Endothelial cell (in vitro differentiated cells): Measurements from ENCODE around the gene RHBG. TPM values are rescaled to one million over a fixed set of nuclear protein-coding genes. Genes with fewer than 3 reads are reported as not detected.

Experiments used
- DNase-seq: peaks from one replicate; pipeline ENCODE4 v3.0.0; 2021; ENCODE audit warnings: low spot score
- H3K27ac Mint-ChIP-seq: one replicate; pipeline ENCODE4 v1.8.0; 2021; ENCODE audit warnings: mixed read lengths, inconsistent platforms; ENCODE audit not compliant: unreplicated experiment
- H3K27me3 Mint-ChIP-seq: one replicate; pipeline ENCODE4 v1.8.0; 2021; ENCODE audit warnings: mild to moderate bottlenecking, moderate library complexity, mixed read lengths, inconsistent platforms; ENCODE audit not compliant: unreplicated experiment
- H3K36me3 Mint-ChIP-seq: one replicate; pipeline ENCODE4 v1.8.0; 2021; ENCODE audit warnings: mild to moderate bottlenecking, low read depth, mixed read lengths, inconsistent platforms; ENCODE audit not compliant: unreplicated experiment
- H3K4me1 Mint-ChIP-seq: one replicate; pipeline ENCODE4 v1.8.0; 2021; ENCODE audit warnings: mild to moderate bottlenecking, mixed read lengths, inconsistent platforms; ENCODE audit not compliant: unreplicated experiment
- H3K4me3 Mint-ChIP-seq: one replicate; pipeline ENCODE4 v1.8.0; 2021; ENCODE audit warnings: mild to moderate bottlenecking, mixed read lengths, inconsistent platforms; ENCODE audit not compliant: unreplicated experiment
- H3K9me3 Mint-ChIP-seq: one replicate; pipeline ENCODE4 v1.8.0; 2021; ENCODE audit warnings: mixed read lengths, inconsistent platforms; ENCODE audit not compliant: unreplicated experiment
- total RNA-seq: library from RNA; stranded (reverse); fragmentation: NEBNext Ultra II Directional; extraction: Animal tissue kit (Norgen Biotek cat#: 25700); gene quantifications from one replicate; pipeline ENCODE4 v1.2.1, GENCODE V29; 2021; ENCODE audit not compliant: unreplicated experiment
- TF ChIP-seq, protein P1 (sequence below): fragments of 200-600 bp; sonication (generic); IDR thresholded peaks from one replicate; pipeline ENCODE4 v1.5.0; 2021; ENCODE audit warnings: antibody characterized with exemption; ENCODE audit not compliant: unreplicated experiment

RHBG gene
- total RNA-seq, 1 donor from 2014 or later, result not detected

DNA sequence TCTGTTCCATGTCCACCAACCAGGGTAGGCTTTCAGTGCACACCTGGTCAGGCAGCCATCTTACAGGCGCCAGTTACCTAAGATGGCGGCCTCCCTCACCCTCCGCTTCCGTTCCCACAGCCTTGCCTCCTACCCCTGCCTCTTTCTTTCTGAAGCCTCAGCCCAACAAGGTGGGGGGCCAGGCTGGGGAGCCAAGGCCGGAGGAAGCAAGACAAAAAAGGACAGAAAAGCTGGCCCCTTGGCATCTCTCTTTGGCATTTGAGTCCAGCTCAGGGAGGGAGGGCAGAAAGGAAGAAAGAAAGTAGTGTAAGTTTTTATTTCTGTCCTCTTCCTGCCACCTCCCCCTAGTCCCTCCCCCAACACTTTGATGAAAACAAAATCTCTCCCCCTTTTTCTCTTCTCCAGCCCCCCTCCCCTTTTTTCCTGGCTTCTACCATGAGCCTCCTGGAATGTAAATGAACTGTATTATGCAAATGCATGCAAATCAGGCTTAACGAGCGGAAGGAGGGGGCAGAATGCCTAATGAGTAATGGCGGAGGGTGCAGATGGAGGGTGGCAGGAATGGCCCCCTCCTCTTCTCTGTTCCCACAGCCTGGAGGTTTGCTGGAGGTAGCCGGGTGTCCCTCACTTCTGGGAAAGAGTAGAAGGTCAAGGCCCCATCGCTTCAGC lies 43.8 kb downstream of the RHBG start:
- Mint-ChIP-seq H3K4me3 (peak overlapping the region; percentile 8), H3K36me3 (peaks cover 25% of the 10 kb centered on the region), H3K9me3 (no peaks in the 10 kb centered on the region), H3K27ac (no peak overlapping the region), H3K4me1 (peaks cover 4% of the 10 kb centered on the region), H3K27me3 (peaks cover 16% of the 10 kb centered on the region)
- DNase-seq, result no peak
- TF ChIP-seq, protein P1, sequence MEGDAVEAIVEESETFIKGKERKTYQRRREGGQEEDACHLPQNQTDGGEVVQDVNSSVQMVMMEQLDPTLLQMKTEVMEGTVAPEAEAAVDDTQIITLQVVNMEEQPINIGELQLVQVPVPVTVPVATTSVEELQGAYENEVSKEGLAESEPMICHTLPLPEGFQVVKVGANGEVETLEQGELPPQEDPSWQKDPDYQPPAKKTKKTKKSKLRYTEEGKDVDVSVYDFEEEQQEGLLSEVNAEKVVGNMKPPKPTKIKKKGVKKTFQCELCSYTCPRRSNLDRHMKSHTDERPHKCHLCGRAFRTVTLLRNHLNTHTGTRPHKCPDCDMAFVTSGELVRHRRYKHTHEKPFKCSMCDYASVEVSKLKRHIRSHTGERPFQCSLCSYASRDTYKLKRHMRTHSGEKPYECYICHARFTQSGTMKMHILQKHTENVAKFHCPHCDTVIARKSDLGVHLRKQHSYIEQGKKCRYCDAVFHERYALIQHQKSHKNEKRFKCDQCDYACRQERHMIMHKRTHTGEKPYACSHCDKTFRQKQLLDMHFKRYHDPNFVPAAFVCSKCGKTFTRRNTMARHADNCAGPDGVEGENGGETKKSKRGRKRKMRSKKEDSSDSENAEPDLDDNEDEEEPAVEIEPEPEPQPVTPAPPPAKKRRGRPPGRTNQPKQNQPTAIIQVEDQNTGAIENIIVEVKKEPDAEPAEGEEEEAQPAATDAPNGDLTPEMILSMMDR, result no peak

DNA sequence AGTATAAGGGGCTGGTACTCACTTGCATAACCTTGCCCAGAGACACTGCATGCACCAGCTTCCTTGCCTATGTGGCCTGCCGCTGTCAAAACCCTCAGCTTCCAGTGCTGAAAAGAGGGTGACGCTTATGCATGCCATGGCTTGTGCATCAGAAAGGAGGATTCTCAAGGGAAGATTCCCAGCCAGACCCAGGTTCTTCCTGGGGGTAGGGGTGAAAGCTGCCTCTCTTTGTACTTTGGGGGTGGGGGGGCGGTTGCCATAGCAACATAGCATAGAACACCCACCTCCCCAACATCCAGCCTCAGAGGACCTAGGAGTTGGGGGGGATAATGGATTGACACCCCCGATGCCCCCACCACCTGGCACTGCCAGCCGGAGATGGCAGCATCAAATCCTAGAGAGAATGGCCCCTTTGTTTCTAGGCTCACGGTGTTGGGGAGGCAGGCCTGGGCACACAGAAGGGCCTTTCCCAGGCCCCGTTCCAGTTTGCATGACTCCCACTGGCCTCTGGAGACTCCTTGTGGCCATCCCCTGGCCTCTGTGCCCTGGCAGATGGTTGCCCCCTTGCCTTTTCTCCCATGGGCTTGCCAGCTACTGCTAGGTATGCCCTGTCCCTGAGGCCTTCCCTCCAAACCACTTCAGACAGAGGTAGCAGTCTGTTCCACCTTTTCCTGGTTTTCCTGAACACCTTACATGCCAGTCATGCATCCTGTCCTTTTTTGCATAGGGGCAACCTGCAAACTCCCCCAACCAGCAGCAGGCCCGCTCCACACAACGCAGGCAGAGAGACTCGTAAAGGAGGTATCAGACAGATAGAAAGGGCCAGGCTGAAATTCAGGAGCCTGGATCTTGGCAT lies 44.6 kb downstream of the RHBG start:
- Mint-ChIP-seq H3K4me3 (no peak overlapping the region), H3K36me3 (peaks cover 25% of the 10 kb centered on the region), H3K9me3 (no peaks in the 10 kb centered on the region), H3K27me3 (peaks cover 18% of the 10 kb centered on the region), H3K27ac (no peak overlapping the region), H3K4me1 (peaks cover 6% of the 10 kb centered on the region)
- DNase-seq, result no peak
- TF ChIP-seq, protein P1, result no peak

DNA sequence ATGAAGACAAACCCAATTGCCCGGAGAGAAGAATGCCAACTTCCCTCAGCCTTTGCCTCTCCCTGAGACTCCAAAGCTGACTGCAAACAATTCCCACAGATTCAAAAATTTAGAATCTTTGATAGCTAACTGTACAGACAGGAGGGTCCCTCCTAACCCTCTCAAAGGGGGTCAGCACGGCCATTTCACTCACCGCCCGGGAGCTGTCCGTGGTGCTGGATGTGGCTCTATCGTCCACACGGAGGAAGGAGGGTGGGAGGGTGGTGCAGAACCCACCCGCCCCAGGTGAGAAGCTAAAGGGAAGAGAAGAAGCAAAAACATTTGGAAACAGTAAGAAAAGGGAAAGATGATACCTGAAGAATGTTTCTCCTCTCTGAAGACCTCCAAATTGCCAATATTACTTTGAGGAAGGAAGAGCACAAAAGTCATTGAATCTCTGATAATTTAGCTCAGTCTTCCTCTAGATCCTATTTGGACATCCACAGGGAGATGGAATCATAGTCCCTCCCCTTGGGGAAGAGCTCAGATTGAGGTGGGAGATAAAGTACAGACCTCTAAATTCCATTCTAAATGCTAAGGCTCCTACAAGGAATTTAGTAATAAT lies 45.6 kb downstream of the RHBG start:
- Mint-ChIP-seq H3K36me3 (peaks cover 29% of the 10 kb centered on the region), H3K27ac (no peak overlapping the region), H3K4me1 (peaks cover 15% of the 10 kb centered on the region), H3K27me3 (peaks cover 24% of the 10 kb centered on the region), H3K9me3 (no peaks in the 10 kb centered on the region), H3K4me3 (no peak overlapping the region)
- peak; percentile 57 for DNase-seq
- TF ChIP-seq, protein P1, result no peak

DNA sequence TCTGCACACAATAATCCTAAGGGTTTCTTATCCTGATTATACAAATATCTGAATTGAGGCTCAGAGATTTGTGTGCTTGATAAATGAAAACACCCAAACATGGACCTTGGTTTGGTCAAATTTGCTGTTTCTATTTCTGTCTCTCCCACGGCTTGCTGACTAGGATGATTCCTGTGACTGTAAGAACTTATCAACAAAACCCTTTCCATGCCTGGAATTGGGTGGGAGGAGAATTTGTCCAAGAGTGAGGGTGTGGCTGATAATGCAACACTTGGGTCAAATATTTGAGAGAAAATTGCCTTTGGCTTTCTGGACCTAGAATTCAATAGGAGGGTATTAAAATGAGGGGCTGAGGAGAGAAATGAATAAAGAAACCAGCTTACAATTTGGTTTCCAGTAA lies 48.0 kb downstream of the RHBG start:
- H3K9me3 Mint-ChIP-seq, result no peaks in the 10 kb centered on the region
- H3K36me3 Mint-ChIP-seq, result peaks cover 18% of the 10 kb centered on the region
- peaks cover 21% of the 10 kb centered on the region for H3K4me1 Mint-ChIP-seq
- H3K27me3 Mint-ChIP-seq, result peaks cover 24% of the 10 kb centered on the region
- H3K27ac Mint-ChIP-seq, result no peak overlapping the region
- H3K4me3 Mint-ChIP-seq, result no peak overlapping the region
- TF ChIP-seq, protein P1, result no peak
- no peak for DNase-seq
